Measurements from ENCODE around the gene PGAM5. TPM values are rescaled to one million over a fixed set of nuclear protein-coding genes. Genes with fewer than 3 reads are reported as not detected.
A peak's percentile ranks its signal among the peaks of the same experiment; 100 is the strongest.

Gene PGAM5
- total and polyA plus RNA-seq, 2 of the 4 experiments (the other 2 are of a cell fraction) = 25.2 to 37.8 TPM

DNA sequence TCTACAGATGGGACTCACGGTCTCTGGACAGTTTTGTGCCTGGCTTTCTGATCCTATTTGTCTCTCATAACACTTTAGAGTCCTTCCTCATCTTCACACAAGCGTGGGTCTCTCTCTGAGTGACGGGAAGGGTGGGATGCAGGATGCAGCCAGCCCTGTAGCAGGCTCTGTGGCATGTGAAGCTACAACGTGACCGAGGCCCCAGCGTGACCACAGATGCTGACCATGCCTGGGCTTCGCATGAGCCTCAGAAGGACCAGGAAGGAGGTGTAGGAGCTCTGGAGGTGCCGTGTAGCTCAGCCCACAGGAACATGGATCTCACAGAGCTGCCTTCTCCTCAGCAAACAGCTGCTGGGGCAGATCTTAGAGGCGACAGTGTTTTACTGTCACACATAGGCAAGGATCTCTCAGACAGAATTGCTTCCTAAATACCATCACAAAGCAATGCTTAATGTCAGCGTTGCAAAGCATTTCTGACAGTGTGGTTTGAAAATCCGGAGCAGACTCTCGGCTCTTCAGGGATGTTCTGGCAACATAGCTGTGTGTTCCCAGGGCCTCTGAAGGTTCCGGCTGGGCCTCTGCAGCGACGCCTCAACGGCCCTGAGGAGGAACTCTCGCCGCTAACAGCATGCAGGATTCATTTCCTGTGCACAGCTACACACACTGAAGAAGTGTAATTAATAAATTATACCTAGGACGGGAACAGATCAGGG, 29.1 kb downstream of the PGAM5 start:
- 93% methylated on average over 3 of the region's 19 CpGs; no CpG with 5 or more reads in 1 of the 2 experiments for WGBS, 2 experiments (ENCODE audit: extremely low coverage in 2 of 2, insufficient read length in 1 of 2)
- no peak overlapping the region for H3K9ac ChIP-seq (ENCODE audit: low read depth, low read length)
- POLR2A ChIA-PET (ENCODE audit: unreplicated experiment) = no interaction called here

More for the DNA sequence above, 29.1 kb downstream of the PGAM5 start:
- TSS peak; percentile 2 for BruUV-seq (replicated peaks)
- in situ Hi-C loops (cut with MboI; ENCODE audit: low sequenced_read_pairs) = no loop called here
- TF ChIP-seq POLR2A (IDR thresholded peaks at IDR 0.05; ENCODE audit: low read depth, low read length) = no peak
- TF ChIP-seq FOS (IDR thresholded peaks at IDR 0.05; ENCODE audit: low read depth, low read length) = no peak
- no peak for TF ChIP-seq RCOR1 (IDR thresholded peaks at IDR 0.05; ENCODE audit: insufficient replicate concordance, low read length)
- Histone ChIP-seq H4K20me1 (ENCODE audit: insufficient read depth, low read length) (peaks cover 54% of the 10 kb centered on the region), H4K8ac (ENCODE audit: low read depth in 2 of 2, low read length in 2 of 2) (no peak overlapping the region), H2BK5ac (ENCODE audit: low read depth, low read length, poor library complexity, severe bottlenecking) (no peak overlapping the region), H3K9me1 (ENCODE audit: insufficient read depth, low read length) (peaks cover 5% of the 10 kb centered on the region), H3K9me3 (ENCODE audit: control insufficient read depth, insufficient read depth, low read length) (no peaks in the 10 kb centered on the region), H2BK15ac (ENCODE audit: low read depth, low read length) (no peak overlapping the region), H3K4me2 (ENCODE audit: low read depth, low read length) (no peak overlapping the region), H3K27ac (ENCODE audit: insufficient read depth, low read length) (no peak overlapping the region), H2AK5ac (ENCODE audit: low read depth, low read length) (no peak overlapping the region), H2AK9ac (replicated peaks; ENCODE audit: low read depth, low read length, poor library complexity) (no peak overlapping the region), H3K79me1 (ENCODE audit: low read depth in 1 of 2, low read length in 2 of 2) (peaks cover 30 to 52% of the 10 kb centered on the region in 2 experiments), H2AFZ (replicated peaks; ENCODE audit: low read length, poor library complexity) (no peak overlapping the region), H3K23ac (ENCODE audit: low read depth, low read length) (no peak overlapping the region), H3K14ac (replicated peaks; ENCODE audit: low read depth, low read length) (no peak overlapping the region), H3K4me1 (ENCODE audit: control insufficient read depth, insufficient read depth, low read length) (no peaks in the 10 kb centered on the region), H2BK20ac (ENCODE audit: low read depth, low read length) (no peak overlapping the region), H3K4ac (ENCODE audit: low read depth, low read length) (no peak overlapping the region), H3K36me3 (ENCODE audit: control insufficient read depth, insufficient read depth, low read length) (peaks cover 71% of the 10 kb centered on the region), H4K5ac (ENCODE audit: low read depth, low read length) (no peak overlapping the region), H2BK120ac (ENCODE audit: low read depth, low read length) (no peak overlapping the region), H3K18ac (ENCODE audit: low read depth, low read length) (no peak overlapping the region), H4K91ac (ENCODE audit: insufficient read depth, low read depth, low read length) (no peak overlapping the region), H3K56ac (ENCODE audit: extremely low read depth, insufficient read depth, low read length) (no peak overlapping the region), H3K4me3 (ENCODE audit: insufficient read depth, low read depth, low read length) (no peak overlapping the region), H3K27me3 (ENCODE audit: control insufficient read depth, insufficient read depth, low read length) (no peaks in the 10 kb centered on the region)
- DNase-seq (no peak), ATAC-seq (ENCODE audit: low read depth) (no peak)
- CTCF ChIA-PET = interaction anchor here (0.6 kb wide), 1 partner anchor 18 kb away, joined by 4 read pairs; no protein-coding TSS in a partner anchor
- intact Hi-C loops (cut with micrococcal nuclease) = no loop called here
- dilution Hi-C loops (cut with HindIII; ENCODE audit: low sequenced_read_pairs, unreplicated experiment) = no loop called here
